NCI-H345 treated with DMSO at 0.1 percent for 48 hours (cell line): Measurements from ENCODE around the gene ARL15.
"Not testable (repeated sequence)": the region's sequence is repeated elsewhere in the genome, so short reads cannot be mapped to it uniquely, and the experiment has no call there.

Experiments
- DNase-seq: peaks from one replicate; lab custom pipeline; 2025; ENCODE audit not compliant: unreplicated experiment; lab: John Stamatoyannopoulos, UW

Gene ARL15

DNA sequence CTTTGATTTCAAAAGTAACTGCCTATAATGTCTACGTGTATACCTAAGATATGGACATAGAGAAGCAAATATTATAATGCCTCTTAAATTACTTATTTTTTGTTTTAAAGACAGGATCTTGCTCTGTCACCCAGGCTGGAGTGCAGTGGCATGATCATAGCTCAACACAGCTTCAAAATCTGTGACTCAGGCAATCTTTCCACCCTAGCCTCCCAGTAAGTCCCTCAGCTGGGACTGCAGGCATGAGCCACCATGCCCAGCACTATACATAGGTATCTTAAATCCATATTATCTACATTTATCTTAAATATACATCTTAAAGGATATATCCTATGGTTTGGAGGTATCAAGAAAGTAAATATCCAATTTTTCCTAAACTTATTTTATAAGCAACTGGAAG is 261.2 kb downstream of the ARL15 start:
- no peak for DNase-seq

DNA sequence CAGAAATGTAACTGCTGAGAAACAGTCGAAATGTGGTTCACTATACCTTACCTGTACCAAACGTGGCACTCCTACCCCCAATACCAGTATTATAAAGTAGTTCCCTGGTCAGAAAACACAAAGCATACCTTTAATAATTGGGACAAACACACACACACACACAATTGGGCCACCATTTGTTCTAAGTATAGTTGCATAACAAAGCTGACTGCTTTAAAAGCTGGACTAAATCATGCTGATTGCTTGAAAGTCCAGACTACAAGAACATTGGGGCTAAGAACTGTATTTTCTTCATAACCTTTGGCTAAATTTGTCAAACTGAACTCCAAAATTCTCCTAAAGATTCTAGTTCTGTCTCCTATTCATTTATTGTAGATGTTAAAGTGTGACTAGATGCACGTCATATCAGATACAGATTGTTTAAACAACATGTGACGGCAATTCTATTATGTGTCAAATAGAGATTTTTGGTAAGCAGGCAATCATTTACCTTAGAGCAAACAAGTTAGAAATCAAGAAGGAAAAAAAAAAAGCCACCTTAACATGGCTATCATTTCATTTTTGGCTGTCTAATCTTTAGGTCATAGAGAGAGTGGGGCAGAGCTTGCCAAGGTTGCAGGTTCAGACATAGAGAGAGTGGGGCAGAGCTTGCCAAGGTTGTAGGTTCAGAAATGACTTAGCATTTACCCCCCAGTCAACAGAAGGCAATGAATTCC is 265.1 kb downstream of the ARL15 start:
- DNase-seq = no peak

DNA sequence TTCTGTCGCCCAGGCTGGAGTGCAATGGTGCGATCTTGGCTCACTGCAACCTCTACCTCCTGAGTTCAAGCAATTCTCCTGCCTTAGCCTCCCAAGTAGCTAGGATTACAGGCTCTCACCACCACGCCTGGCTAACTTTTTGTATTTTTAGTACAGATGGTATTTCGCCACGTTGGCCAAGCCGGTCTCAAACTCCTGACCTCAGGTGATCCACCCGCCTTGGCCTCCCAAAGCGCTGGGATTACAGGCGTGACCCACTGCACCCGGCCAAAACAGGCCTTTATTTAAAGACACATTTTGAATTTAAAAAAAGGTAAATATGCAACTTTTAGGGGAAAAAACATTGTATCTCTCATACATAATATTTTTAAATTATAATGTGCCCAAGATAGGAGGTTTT is 266.1 kb downstream of the ARL15 start:
- DNase-seq = not testable (repeated sequence)

DNA sequence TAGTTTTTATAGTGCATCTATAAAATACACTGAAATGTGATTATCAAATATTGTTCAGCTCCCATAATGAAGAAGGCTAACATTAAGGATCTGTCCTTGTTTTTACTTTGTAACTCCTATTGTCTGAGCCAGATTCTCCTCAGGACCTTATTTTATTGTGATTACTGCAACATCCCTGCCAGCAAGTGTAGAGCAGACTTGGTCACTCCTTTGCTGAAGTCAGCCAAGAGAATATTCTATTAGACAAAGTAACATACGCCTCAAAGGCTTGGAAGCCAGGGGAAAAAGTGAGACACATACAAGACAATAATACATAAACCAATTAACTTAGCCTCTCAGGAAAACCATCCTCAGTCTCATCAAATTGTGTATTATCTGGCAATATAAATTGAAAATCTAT is 269.6 kb downstream of the ARL15 start:
- no peak for DNase-seq

DNA sequence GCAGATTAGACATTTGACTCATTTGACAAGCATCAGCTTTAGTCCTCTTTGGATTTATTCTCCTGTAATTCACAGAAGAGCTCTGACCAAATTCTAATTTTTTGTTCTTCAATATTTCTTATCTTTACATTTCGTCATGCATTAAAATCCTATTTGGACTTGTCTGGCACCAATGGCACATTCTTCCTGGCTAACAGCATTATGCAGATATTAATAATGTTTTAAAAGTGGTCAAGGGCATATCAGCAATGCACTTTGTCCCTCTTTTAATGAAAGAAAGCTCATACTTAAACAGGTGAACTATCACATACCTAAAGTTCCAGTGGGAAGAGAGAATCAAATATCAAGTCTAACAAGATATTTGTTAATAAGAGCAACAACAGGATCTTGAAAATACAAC is 270.4 kb downstream of the ARL15 start:
- DNase-seq = no peak

DNA sequence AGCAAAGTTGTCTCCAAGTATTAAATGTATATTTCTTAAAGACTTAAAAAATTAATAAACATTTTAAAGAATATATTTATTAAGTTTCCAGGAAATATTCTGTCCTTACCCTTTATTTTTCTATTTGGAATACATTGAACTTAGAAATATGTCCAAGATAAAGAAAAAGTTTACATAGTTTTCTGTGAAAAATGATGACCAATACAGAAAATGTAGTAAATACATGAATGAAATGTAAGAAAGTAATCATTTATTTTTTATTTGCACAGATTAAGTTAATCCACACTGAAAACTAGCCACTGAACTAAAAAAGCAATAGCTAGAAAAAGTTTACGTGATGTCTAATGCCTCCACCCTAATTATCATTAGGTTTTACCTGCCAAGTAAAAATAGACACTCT is 273.2 kb downstream of the ARL15 start:
- no peak for DNase-seq

DNA sequence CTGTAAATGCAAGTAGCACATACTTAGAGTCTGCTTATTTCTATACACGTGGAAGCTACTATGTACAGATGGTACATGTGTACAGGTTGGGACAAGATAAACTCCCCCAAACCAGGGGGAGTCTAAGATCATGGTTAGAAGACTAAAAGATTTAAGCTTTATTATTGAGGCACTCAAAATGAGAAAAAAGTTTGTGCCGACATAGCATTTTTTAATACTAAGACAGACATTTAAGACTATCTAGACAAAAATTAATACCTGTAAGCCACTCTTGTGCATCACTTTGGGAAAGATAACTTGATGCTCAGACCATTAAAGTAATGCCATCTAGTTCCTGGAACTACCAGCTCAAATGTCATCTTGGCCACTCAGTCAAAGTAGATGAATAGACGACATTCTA is 279.4 kb downstream of the ARL15 start:
- DNase-seq = no peak

DNA sequence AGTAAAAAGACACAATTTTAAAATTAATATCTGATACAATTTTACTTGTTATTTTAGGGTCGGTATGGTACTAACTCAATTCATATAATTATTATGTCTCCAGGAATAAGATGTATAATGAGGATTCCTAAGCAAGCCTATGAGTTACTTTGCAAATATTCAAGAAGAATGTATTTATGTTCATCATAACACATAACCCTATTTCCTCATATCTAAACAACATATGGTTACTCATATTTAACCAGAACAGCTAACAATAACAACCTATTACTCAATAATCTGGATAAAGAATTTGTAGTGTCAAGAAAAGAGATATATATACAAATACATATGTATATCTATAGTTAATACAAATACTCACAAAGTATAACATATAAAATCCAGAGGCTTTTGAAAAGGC is 285.9 kb downstream of the ARL15 start:
- no peak for DNase-seq

DNA sequence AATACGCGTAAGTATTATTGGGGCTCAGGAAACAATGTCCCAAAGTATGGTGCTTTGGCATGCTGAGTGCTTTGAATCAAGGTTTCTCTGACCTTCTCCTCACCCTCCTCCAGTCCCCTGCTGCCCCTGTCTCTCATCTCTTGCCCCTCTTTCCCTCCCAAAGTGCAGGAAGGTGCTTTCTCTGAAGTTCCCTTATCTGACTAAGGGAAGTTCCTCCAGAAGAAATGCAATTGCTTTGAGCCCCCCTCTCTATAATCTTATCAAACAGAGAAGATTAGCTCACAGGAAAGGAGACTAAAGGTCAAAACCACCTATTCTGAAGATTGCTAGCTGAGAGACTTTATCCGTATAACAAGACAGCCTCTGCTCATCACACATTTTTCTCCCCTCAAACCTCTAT is 288.1 kb downstream of the ARL15 start:
- no peak for DNase-seq

DNA sequence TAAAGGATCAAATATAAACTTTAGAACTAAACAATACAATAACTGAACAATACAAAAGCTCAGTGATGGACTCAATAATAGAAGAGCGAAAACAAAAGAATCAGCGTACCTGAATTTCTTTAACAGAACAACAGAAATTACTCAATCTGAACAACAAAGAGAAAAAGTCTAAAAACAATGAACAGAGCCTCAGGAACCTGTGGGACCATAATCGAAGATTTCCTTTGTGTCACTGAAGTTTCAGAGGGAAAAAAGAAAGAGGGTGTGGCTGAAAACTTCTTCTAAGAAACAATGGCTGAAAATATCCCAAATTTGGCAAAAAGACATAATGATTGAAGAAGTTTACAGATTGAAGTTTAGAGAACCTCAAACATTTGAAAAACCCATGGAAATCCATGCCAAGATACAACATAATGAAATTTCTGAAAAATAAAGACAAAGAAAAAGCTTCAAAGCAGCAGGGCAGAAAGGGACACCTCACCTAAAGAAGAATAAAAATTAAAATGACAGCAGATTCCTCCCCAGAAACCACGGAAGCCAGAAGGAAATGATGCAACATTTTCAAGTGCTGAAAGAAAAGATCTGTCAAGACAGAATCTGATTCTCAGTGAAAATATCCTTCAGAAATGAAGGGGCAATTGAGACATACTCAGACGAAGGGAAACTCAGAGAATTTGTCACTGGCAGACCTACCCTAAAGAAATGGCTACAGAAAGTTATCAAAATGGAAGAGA is 288.8 kb downstream of the ARL15 start:
- DNase-seq = no peak

DNA sequence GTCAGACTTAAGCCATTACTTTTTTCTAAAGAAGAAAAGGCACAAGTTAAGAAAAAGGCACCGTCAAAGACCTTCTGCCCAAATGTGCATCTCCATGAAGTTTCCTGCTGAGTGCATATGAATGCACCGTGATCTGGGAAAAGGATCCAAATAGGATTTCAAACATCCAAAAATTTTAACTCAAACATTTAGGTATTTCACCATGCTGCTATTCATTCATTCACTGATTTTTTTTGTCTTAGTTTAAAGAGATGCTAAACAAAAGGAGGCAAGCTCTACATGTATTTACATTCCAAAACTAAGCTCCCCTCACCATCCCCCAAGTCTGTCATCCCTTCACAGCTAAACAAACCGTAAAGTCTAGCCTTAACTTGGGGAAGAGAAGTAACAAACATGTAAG is 291.9 kb downstream of the ARL15 start:
- no peak for DNase-seq

DNA sequence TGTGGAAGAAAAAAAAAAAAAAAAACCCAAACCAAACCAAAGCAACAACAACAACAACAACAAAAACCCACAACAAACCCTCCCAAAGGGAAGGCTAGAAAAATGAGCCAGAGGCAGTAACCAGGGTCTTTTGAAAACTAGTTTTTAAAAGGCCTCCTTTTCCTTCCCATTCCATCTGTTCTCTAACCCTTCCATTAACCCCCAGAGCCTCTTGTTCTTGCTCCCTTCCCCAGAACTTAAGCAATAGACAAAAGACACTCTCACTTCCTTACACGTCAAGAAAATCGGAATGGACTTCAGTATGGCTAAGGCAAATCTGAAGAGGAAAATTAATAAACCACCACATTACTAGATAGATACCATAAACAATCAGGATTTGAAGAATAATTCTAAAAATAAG is 292.8 kb downstream of the ARL15 start:
- DNase-seq = no peak

DNA sequence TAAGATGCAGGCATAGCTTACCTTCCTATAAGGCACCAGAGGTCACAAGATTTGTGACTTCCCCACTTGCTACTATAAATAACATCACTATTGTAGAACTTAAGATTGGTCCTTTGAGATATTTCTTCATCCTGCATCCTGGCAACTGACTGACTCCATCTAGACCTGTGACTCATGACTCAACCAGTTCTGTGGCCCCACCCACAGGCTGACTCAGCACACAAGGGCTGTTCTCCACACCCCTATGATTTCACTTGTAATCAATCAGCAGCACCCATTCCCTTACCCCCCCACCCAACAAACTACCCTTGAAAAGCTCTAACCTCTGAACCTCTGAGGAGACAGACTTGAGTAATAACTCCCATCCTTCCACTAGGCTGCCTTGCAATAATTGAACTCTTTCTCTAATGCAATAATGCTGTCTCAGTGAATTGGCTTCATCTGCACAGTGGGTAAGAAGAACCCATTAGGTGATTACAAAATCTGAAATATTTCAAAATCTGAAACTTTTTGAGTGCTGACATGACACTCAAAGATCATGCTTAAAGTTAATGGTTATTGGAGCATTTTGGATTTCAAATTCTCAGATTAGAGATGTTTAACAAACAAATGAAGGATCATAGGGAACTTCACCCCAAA is 296.7 kb downstream of the ARL15 start:
- DNase-seq = no peak

DNA sequence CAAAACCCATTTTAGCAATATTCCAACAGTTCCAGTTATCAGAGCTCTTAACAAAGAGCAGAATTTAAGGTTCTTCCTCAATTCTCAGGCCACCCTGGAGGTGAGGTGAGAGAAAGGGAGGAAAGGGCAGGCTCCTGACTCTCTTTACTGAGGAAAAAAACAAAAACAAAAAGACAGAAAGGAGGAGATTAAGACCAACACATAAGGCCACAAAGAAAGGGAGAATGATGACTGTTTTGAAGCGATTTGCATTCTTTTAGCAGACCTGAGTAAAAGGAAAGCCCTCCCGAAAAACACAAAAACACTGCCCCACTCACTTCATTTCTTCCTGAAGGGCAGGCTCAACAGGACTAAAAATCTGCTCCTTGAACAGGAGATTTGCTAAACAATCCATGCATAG is 300.5 kb downstream of the ARL15 start:
- no peak for DNase-seq

DNA sequence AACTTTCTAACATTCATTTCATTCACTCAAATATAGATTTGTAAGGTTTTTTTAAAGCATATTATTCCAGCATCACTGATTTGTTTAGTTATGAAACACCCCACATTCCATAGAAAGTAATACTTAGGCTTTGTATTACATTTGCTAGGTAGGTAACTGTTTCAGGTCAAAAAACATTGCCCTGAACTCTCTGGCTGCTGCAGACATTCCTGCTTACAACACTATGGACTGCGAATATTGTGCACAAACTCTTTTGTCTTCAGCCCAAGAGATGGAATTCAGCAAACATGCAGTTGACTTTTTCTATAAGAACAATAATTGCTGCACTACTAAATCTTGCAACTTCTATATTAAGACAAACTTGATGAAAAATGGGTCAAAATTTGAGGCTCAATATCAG is 301.0 kb downstream of the ARL15 start:
- DNase-seq = no peak

DNA sequence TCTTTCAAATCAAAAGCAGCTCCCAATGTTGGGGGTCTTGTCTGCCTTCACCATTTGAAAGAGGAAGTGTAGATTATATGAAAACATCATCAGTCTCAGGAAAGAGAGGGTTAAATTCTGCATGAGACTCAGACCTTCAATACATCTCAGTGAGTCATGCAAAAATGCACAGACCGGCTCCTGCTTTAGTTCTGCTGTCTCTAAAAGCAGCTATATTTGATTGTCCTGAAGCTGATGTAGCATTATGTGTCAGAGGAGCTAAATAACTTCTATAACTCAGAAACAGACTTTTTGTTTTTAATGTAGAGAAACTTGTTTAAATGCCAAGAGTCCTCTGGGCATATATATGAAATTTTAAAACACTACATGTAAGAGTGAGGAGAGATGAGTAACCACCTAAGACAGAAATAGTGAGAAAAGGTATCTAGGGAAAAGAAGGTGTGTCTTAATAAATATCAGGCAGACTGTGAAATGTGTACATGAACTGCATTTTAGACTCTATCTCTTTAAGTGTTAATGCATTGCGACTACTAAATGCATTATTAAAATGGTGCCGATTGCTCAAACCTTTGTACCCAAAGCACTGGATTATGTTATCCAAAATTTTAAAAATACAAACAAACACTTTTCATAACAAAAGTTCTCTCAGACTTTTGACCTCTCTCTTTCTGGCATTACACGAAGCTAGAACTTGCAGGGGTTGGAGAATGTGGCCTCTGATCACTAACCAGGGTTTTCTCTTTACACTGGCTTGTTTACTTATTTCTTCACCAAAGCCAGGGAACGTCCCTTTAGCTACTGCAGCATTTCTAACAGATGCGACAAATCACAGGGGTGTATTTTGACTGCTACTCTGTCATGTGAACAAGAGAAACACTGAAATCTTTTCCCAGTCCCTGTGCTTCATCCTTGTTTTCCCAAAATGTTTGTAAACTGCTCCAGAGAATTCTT is 302.3 kb downstream of the ARL15 start:
- no peak for DNase-seq

DNA sequence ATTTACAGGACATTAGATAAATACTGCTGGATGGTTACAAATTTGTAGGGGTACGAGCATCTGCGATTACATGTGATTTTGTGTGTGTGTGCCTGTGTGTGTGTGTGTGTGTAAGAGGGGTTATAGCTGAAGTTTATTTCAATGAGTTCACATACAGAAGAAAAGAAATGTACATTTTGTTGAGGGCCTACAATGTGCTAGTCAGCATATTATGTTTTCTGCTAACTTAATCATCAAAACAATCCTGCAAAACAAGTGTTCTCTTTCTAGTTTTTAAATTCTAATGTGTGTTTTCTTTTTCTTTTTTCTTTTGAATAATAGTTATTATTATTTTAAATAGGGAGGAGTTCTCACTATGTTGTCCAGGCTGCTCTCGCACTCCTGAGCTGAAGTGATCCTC is 305.7 kb downstream of the ARL15 start:
- no peak for DNase-seq

DNA sequence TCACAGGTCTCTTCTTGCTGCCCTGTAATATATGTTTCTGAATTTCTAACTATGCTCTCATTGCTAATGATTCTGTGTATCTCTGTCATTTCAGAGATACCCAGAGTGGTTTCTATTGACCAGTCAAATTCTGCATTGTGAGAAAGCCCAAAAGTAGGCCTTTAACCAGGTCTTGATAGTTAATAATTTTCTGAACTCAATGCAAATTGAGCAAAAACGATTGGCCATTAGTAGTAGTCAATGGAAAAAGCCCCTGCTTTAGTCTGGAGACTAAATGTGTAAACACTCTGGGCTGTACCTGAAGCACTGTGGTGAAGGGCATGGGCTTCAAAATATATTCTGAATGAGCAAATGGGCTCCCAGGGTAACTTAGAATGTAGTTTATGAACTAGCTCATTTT is 307.6 kb downstream of the ARL15 start:
- DNase-seq = no peak

DNA sequence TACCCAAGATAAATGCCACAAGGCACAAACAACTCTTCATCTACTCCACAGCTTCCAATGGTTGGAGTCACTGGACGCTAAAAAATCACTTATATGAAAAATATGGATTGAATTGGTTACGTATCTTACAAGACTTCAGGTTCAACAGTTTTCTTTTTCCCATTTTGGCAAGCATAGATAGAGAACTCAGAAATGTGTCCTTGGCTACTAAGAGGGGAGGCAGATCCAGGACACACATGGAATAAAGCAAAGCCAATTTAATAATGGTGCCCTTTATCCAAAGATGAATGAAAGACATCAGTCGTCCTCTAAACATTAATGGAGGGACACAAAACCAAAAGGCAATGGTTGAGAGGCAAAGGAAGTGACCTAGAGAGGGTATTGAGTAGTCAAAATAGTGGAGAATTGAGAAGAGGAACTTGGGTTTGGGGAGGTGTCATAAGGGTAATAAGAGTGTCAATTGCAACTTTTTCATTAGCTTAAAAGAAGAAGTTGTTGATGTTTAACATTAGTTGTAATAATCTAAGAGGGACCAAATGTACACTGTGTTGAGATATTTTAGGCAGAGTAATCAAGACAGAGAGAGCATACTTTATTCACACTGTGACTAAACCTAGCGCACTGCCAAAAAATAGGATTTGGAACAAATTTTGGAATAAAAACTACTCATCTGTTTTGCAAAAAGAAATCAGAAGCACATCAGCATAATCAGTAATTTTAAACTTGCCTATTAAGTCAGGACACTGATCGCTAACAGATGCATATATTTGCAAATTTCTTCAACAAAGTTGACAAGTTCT is 308.2 kb downstream of the ARL15 start:
- DNase-seq = no peak

DNA sequence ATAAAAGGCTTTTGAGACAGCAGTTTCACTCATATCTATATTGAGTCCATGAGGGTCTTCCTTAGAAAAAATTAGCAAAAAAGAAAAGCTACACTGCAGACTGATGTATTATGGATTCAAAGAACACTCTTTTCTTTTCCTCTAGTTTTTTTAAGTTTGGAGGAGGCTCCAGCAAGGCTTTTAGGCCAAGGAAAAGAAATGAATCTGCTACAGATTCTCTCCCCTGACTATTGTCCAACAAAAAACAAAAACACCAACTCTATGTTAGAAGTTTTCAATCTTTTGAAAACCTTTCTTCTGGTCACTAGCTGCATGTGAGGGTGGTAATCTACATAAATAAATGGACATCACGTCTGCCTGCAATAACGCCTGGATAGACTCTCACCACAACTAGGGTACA is 310.4 kb downstream of the ARL15 start:
- DNase-seq = no peak
